Breast epithelium (tissue), 4 donors: Measurements from ENCODE around the gene NHLRC1. TPM values are rescaled to one million over a fixed set of nuclear protein-coding genes. Genes with fewer than 3 reads are reported as not detected.

Source experiments
- DNase-seq, 2 donors: peaks; one replicate each; pipeline ENCODE4 v3.0.0-alpha.2; 2019; ENCODE audit warnings: low spot score in 2 of 2
- H3K27ac ChIP-seq, 2 donors: fragments of 200-600 bp; sonication (generic) in 1 of 2; one replicate each; pipeline ENCODE4 v1.5.1; 2016 to 2019; ENCODE audit warnings: mild to moderate bottlenecking in 1 of 2
- H3K27me3 ChIP-seq, 2 donors: fragments of 200-600 bp; sonication (generic) in 1 of 2; one replicate each; pipeline versions ENCODE4 v1.5.1 to v1.6.0; 2017 to 2019; ENCODE audit warnings: control low read depth in 1 of 2, mild to moderate bottlenecking in 1 of 2
- H3K36me3 ChIP-seq: fragments of 200-600 bp; one replicate; pipeline ENCODE4 v1.5.1; 2019
- H3K4me1 ChIP-seq, 2 donors: fragments of 200-600 bp; sonication (generic); one replicate each; pipeline ENCODE4 v1.5.1; 2016 to 2019; ENCODE audit warnings: control low read depth in 1 of 2
- H3K4me3 ChIP-seq, 3 donors: fragments of 200-600 bp; sonication (generic); 1 replicate in 2 of 3; 2 replicates in 1 of 3; pipeline ENCODE4 v1.5.1; 2016 to 2019; ENCODE audit warnings: mild to moderate bottlenecking in 3 of 3, moderate library complexity in 2 of 3
- H3K9me3 ChIP-seq, 2 donors: fragments of 200-600 bp; sonication (generic) in 1 of 2; one replicate each; pipeline ENCODE4 v1.5.1; 2016 to 2019; ENCODE audit warnings: control low read depth in 1 of 2
- POLR2A ChIP-seq: fragments of 450-650 bp; IDR thresholded peaks from one replicate; pipeline ENCODE4 v1.6.1; 2016; ENCODE audit warnings: antibody characterized with exemption, mild to moderate bottlenecking, moderate library complexity
- POLR2AphosphoS5 ChIP-seq, 3 donors: sonication (generic); formaldehyde crosslinking; IDR thresholded peaks; one replicate each; pipeline ENCODE4 v1.6.1; 2017; ENCODE audit warnings: antibody characterized with exemption in 3 of 3
- intact Hi-C: fragments of 100-400 bp; cut with DNase I; formaldehyde crosslinking; loops from one replicate; pipeline ENCODE4 v1.15.1; 2023; ENCODE audit warnings: low total_unique reads
- total RNA-seq, 3 donors: library from RNA; depleted of rRNA; stranded (reverse); fragments of >200 nt; gene quantifications; one replicate each; pipeline ENCODE4 v1.1.0, GENCODE V29; 2016
- TF ChIP-seq, protein P1 (sequence below), 3 donors: fragments of 450-650 bp; IDR thresholded peaks; one replicate each; pipeline ENCODE4 v1.5.1; 2016 to 2017; ENCODE audit warnings: antibody characterized with exemption in 3 of 3, mild to moderate bottlenecking in 3 of 3, moderate library complexity in 3 of 3

Gene NHLRC1
- total RNA-seq, 3 donors from 2014 or later, result 2.0 to 3.2 (median 2.7) TPM

DNA sequence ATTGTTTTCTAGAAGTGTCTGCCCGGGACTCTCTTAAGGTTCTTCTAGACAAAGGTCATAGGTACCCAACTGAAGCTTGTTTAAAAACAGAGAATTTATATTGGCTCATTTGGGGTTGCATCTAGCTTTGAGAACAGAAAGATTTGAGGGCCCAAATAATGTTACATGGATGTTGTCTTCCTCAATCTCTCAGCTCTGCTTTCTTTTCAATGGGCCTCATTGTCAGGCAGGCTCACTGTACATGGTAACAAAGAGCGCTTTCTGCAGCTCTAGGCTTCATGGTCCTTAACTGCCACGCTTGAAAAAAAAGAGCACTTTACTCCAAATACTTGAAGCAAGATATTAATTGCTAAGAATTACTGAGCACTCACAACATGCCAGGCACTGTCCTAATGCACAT, 22.2 kb downstream of the NHLRC1 start:
- Histone ChIP-seq H3K36me3 (no peaks in the 10 kb centered on the region), H3K9me3 (no peaks in the 10 kb centered on the region), H3K4me3 (no peak overlapping the region), H3K27me3 (no peaks in the 10 kb centered on the region), H3K4me1 (peaks cover 0 to 5% of the 10 kb centered on the region in 2 donors), H3K27ac (no peak overlapping the region)
- intact Hi-C loops, result no loop called here
- TF ChIP-seq POLR2A, result no peak
- TF ChIP-seq POLR2AphosphoS5 (IDR thresholded peaks at IDR 0.05), result no peak
- TF ChIP-seq, protein P1, sequence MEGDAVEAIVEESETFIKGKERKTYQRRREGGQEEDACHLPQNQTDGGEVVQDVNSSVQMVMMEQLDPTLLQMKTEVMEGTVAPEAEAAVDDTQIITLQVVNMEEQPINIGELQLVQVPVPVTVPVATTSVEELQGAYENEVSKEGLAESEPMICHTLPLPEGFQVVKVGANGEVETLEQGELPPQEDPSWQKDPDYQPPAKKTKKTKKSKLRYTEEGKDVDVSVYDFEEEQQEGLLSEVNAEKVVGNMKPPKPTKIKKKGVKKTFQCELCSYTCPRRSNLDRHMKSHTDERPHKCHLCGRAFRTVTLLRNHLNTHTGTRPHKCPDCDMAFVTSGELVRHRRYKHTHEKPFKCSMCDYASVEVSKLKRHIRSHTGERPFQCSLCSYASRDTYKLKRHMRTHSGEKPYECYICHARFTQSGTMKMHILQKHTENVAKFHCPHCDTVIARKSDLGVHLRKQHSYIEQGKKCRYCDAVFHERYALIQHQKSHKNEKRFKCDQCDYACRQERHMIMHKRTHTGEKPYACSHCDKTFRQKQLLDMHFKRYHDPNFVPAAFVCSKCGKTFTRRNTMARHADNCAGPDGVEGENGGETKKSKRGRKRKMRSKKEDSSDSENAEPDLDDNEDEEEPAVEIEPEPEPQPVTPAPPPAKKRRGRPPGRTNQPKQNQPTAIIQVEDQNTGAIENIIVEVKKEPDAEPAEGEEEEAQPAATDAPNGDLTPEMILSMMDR (IDR thresholded peaks at IDR 0.05), result no peak
- no peak for DNase-seq

DNA sequence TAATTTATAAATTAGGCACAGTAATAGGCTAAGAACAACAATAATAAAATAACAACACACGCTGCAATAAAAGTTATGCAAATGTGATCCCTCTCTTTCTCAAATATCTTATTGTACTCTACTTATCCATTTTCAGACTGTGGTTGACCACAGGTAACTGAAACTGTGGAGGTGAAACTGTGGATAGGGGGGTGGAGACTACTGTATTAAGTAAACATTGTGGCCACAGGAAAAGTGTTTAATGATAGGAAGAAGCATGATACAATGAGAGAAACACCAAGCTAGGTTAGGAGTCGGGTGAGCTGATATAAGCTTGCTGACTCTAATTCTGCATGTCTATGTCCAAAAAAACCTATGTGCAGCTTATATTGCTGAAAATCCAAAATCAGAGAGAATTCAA, 23.0 kb downstream of the NHLRC1 start:
- H3K27me3 ChIP-seq, result no peaks in the 10 kb centered on the region
- H3K27ac ChIP-seq, result no peak overlapping the region
- no peaks in the 10 kb centered on the region for H3K9me3 ChIP-seq
- no peaks in the 10 kb centered on the region for H3K36me3 ChIP-seq
- H3K4me3 ChIP-seq, result no peak overlapping the region
- TF ChIP-seq POLR2AphosphoS5 (IDR thresholded peaks at IDR 0.05) (no peak), POLR2A (no peak)
- TF ChIP-seq, protein P1 (IDR thresholded peaks at IDR 0.05), result no peak
- no peak for DNase-seq
- H3K4me1 ChIP-seq, result peaks cover 0 to 5% of the 10 kb centered on the region in 2 donors
- intact Hi-C loops, result no loop called here

DNA sequence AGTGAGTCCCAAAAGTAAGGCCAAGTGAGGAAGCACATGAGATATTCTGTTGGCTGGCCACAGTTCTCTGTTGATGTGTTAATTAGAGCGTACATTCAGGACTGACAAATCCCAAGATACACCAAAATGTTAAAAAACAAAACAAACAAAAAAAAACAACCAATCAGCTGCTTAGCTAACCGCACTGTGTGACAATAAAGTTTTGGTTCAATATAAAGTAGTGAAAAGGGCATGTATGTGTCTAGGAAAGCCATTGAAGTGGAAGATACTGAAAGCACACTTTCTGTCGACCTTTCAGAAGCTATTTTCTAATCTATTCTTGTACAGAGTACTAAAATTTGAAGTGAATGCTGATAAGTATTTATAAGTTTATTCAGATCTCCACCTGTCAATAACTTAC, 26.1 kb downstream of the NHLRC1 start:
- TF ChIP-seq, protein P1 (IDR thresholded peaks at IDR 0.05), result no peak
- no peak for TF ChIP-seq POLR2A
- TF ChIP-seq POLR2AphosphoS5 (IDR thresholded peaks at IDR 0.05), result no peak
- no peak overlapping the region for H3K27ac ChIP-seq
- no peak overlapping the region for H3K4me3 ChIP-seq
- intact Hi-C loops, result no loop called here
- no peaks in the 10 kb centered on the region for H3K36me3 ChIP-seq
- no peaks in the 10 kb centered on the region for H3K27me3 ChIP-seq
- no peak for DNase-seq
- no peaks in the 10 kb centered on the region for H3K9me3 ChIP-seq
- peaks cover 0 to 5% of the 10 kb centered on the region in 2 donors for H3K4me1 ChIP-seq

DNA sequence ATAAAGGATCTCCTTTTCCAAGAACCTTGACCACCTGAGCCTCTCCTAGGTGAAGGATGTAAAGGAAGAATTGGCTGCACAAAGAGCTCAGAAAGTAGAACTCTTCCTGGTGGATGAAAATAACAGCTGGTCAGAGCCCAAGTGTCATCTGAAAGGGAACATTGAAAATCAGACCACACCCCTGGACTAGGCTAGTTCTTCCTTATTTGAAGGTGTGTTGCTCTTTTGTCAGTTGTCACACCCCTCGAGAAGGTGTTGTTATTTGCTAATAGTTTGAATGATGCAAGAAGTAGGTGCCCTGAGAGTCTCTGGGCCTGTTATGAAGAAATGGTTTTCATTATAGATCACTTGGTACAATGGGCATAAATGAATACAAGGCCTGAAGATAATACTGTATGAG, 31.1 kb downstream of the NHLRC1 start:
- no peaks in the 10 kb centered on the region for H3K36me3 ChIP-seq
- DNase-seq, result no peak
- H3K9me3 ChIP-seq, result no peaks in the 10 kb centered on the region
- peak overlapping the region; percentile 38 to 56 for H3K27ac ChIP-seq
- H3K4me3 ChIP-seq, result no peak overlapping the region
- intact Hi-C loops, result no loop called here
- H3K4me1 ChIP-seq, result no peaks in the 10 kb centered on the region
- H3K27me3 ChIP-seq, result no peaks in the 10 kb centered on the region
- TF ChIP-seq, protein P1 (IDR thresholded peaks at IDR 0.05), result no peak
- TF ChIP-seq POLR2AphosphoS5 (IDR thresholded peaks at IDR 0.05) (no peak), POLR2A (no peak)

DNA sequence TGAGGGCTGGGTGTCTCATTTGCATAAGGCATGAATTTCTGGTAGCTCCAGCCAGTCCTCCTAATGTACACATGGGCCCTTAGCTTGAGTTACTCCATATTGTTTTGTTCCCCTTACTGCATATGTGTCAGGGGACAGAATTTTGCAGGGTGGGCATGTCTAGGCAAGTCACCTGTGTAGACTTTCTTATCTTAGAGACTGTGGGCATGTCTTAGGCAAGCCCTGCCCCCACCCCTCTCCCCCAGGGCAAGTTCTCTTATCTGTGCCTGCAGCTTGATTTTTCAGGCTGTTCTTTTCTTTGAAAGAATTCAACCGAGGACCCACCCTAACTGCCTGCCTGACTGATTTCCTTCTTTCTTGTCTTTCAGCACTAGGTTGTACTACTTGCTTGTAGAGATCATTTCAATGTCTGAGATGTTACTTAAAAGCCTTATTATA, 32.1 kb downstream of the NHLRC1 start:
- Histone ChIP-seq H3K4me1 (no peaks in the 10 kb centered on the region), H3K36me3 (no peaks in the 10 kb centered on the region), H3K9me3 (no peaks in the 10 kb centered on the region), H3K27me3 (no peaks in the 10 kb centered on the region), H3K4me3 (no peak overlapping the region), H3K27ac (peak overlapping the region in 1 of 2 donors; percentile 56)
- intact Hi-C loops, result no loop called here
- no peak for DNase-seq
- TF ChIP-seq POLR2A (no peak), POLR2AphosphoS5 (IDR thresholded peaks at IDR 0.05) (no peak)
- TF ChIP-seq, protein P1 (IDR thresholded peaks at IDR 0.05), result no peak
